Central memory CD8-positive, alpha-beta T cell (primary cell): Measurements from ENCODE around the gene EFNB1.

ENCODE experiments used
- ATAC-seq: fragments of 150-1000 bp; cut with Tn5 transposase; replicated peaks from 2 replicates; pipeline ENCODE4 v1.10.0; 2022; ENCODE audit warnings: mild to moderate bottlenecking, moderate FRiP score, moderate number of reproducible peaks; ENCODE audit not compliant: poor library complexity, severe bottlenecking; ENCODE audit errors: extremely low read depth
- DNase-seq, 2 donors: peaks; one replicate each; pipeline ENCODE4 v3.0.0; 2021; ENCODE audit warnings: low spot score in 2 of 2
- H3K27ac Mint-ChIP-seq: one replicate; pipeline ENCODE4 v1.8.0; 2022; ENCODE audit warnings: low read depth, mild to moderate bottlenecking, moderate library complexity, mixed read lengths
- H3K27me3 Mint-ChIP-seq: one replicate; pipeline ENCODE4 v1.8.0; 2022; ENCODE audit warnings: mixed read lengths
- H3K36me3 Mint-ChIP-seq: one replicate; pipeline ENCODE4 v1.8.0; 2022; ENCODE audit warnings: mild to moderate bottlenecking, moderate library complexity, mixed read lengths; ENCODE audit not compliant: insufficient read depth
- H3K4me1 Mint-ChIP-seq: one replicate; pipeline ENCODE4 v1.8.0; 2022; ENCODE audit warnings: mixed read lengths
- H3K4me3 Mint-ChIP-seq: one replicate; pipeline ENCODE4 v1.8.0; 2022; ENCODE audit warnings: mild to moderate bottlenecking, moderate library complexity, mixed read lengths
- H3K9me3 Mint-ChIP-seq: one replicate; pipeline ENCODE4 v1.8.0; 2022; ENCODE audit warnings: mixed read lengths

The EFNB1 gene

DNA sequence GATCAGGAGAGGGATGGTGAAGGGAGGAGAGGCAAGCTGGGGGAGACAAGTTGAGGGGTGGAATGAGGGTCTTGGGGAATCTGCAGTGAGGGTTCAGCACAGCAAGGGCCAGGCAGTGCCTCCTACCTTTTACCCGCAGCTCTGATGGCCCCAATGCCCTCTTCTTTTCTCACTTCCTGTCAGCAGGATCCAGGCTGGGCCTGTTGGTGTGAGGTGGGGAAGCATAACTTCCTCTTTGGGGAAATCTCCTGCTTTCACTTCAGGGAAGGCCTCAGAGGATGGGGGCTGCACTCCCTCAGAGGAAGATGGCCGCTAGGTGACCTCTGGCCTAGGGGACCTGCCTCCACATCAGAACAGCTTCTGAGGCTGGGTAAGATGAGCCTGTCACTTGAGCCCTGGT lies 36.5 kb downstream of the EFNB1 start:
- H3K27ac Mint-ChIP-seq: no peak overlapping the region
- H3K4me1 Mint-ChIP-seq: peaks cover 10% of the 10 kb centered on the region
- H3K9me3 Mint-ChIP-seq: no peaks in the 10 kb centered on the region
- peaks cover 2% of the 10 kb centered on the region for H3K36me3 Mint-ChIP-seq
- ATAC-seq (no peak), DNase-seq (no peak)
- H3K27me3 Mint-ChIP-seq: no peaks in the 10 kb centered on the region
- H3K4me3 Mint-ChIP-seq: no peak overlapping the region

DNA sequence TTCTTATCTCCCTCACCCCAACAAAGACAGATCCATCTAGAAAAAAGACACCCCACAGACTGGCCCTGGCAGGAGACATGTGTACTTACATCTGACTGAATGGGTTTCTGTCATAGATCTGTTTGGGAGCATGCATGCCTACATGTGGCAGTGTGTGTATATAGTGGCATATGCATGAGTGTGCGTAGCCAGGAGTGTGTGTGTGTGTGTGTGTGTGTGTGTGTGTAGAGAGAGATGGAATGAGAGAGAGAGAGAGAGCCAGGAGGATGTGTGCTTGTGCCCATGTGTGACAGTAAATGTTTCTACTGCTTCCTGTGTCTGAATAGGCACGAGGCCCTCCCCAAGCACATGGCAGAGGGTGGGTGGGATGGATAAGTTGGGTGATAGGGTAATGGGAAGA lies 37.1 kb downstream of the EFNB1 start:
- no peak overlapping the region for H3K27ac Mint-ChIP-seq
- no peaks in the 10 kb centered on the region for H3K9me3 Mint-ChIP-seq
- no peaks in the 10 kb centered on the region for H3K27me3 Mint-ChIP-seq
- no peak for DNase-seq
- peaks cover 2% of the 10 kb centered on the region for H3K36me3 Mint-ChIP-seq
- peaks cover 16% of the 10 kb centered on the region for H3K4me1 Mint-ChIP-seq
- H3K4me3 Mint-ChIP-seq: no peak overlapping the region
- no peak for ATAC-seq

DNA sequence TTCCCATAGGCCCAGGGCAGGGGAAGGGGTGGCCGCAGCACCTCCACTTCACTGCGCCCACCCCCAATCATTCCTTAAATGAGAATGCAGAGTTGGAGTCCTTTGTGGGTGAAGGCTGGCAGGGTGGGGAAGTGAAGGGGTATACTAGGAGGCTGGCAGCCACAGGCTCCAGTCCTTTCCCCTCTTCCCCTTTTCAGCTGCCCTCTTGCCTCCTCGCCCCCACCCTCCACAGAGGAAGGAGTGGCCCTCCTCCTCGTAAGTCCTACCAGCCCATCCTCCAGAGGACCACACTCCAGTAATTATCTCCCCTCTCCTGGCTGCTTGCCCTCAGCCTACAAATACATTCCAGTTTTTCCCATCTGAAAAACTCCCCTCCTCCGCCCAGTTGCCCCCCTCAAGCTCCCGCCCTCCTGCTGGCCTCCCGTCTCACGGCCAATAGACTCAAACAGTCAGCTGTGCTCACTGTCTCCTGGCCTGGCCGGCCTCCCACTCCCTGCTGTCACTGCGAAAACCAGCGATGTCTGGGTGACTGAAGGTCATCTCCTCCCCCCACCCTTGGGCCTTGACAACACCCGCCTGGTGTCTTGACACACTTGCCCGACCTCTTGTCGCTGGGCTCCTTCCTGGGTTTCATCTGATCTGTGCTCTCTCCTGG lies 38.8 kb downstream of the EFNB1 start:
- no peak for ATAC-seq
- no peak overlapping the region for H3K27ac Mint-ChIP-seq
- no peak for DNase-seq
- H3K36me3 Mint-ChIP-seq: peaks cover 2% of the 10 kb centered on the region
- H3K27me3 Mint-ChIP-seq: no peaks in the 10 kb centered on the region
- H3K4me1 Mint-ChIP-seq: peaks cover 16% of the 10 kb centered on the region
- no peaks in the 10 kb centered on the region for H3K9me3 Mint-ChIP-seq
- H3K4me3 Mint-ChIP-seq: no peak overlapping the region

DNA sequence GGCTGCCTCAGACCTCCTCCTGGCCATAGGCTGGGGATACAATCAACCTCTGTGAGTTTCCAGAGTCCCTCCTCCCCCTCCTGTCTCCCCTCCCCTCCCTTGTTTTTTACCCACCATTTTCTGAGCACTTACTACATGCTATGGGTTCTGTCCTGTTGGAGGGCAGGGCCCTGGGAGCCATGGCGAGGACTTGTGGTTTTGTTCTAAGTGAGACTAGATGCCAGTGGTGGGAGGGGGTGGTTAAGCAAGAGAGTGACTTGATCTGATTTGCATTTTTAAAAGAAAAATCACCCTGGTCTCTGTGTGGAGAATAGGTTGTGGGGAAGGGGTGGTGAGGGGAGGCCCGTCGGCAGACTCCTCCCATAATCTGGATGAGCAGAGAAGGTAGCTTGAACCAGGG lies 39.5 kb downstream of the EFNB1 start:
- Mint-ChIP-seq H3K9me3 (no peaks in the 10 kb centered on the region), H3K4me3 (no peak overlapping the region), H3K27me3 (no peaks in the 10 kb centered on the region), H3K4me1 (peaks cover 16% of the 10 kb centered on the region), H3K27ac (no peak overlapping the region), H3K36me3 (peaks cover 2% of the 10 kb centered on the region)
- DNase-seq (no peak), ATAC-seq (no peak)

DNA sequence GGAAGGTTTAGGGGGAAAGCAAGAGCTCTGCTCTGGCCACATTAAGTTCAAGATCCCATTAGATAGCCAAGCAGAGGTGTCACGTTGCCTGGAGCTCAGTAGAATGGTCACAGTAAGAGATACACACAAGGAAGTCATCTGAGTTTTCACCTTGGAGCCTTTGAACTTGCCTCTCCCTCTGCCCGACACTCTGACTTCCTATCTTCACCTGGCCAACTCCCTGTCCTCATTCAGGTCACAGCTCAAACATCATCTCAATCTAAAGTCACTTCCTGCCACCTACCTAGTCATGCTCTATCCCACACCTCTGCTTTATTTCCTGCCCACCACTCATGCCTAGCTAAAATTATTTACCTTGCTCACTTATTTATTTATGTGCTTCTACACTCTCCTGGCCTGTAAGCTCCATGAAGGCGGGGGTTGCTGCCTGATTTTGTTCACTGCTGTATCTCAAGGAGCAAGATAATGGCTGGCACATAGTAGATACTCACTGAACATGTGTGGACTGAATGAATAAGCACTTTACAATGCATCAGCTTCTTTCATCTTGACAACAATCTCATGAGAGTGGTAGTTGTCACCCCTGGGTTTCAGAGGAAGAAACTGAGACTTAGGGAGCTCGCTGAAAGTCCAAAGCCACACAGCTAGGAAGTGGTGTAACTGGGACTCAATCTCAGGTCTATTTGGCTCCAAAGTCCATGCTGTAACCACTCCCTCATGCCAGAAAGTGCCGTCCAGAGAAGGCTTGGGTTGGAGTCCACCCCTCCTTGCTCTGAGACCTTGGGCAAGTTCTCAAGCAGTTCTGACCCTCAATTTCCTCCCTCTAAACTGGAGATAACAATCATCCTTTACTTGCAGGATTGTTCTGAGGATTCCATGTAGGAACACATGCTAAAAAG lies 40.3 kb downstream of the EFNB1 start:
- no peak overlapping the region for H3K27ac Mint-ChIP-seq
- no peak for DNase-seq
- H3K36me3 Mint-ChIP-seq: peaks cover 2% of the 10 kb centered on the region
- H3K9me3 Mint-ChIP-seq: no peaks in the 10 kb centered on the region
- peaks cover 16% of the 10 kb centered on the region for H3K4me1 Mint-ChIP-seq
- ATAC-seq: no peak
- H3K4me3 Mint-ChIP-seq: no peak overlapping the region
- H3K27me3 Mint-ChIP-seq: no peaks in the 10 kb centered on the region

DNA sequence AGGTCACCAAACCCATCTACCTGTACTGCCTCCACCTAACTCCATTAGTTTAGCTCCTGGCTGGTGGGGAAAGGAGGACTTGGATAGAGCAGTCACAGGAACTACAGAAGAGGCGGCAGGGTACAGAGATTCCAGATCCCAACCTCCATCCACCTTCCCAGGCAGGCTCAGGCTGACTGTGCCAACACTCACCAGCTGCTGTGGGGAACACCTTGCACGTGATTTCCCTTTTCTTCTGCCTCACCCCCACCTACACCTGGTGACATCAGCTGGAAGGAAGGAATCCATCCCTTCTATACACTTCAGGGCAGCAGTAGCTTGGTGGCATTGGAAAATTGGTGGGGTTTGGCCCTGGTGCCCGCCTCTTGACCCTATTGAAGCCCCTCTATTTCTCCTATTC lies 41.5 kb downstream of the EFNB1 start:
- Mint-ChIP-seq H3K4me3 (no peak overlapping the region), H3K27ac (no peak overlapping the region), H3K27me3 (no peaks in the 10 kb centered on the region), H3K9me3 (no peaks in the 10 kb centered on the region), H3K36me3 (no peaks in the 10 kb centered on the region), H3K4me1 (peaks cover 16% of the 10 kb centered on the region)
- DNase-seq (no peak), ATAC-seq (no peak)

DNA sequence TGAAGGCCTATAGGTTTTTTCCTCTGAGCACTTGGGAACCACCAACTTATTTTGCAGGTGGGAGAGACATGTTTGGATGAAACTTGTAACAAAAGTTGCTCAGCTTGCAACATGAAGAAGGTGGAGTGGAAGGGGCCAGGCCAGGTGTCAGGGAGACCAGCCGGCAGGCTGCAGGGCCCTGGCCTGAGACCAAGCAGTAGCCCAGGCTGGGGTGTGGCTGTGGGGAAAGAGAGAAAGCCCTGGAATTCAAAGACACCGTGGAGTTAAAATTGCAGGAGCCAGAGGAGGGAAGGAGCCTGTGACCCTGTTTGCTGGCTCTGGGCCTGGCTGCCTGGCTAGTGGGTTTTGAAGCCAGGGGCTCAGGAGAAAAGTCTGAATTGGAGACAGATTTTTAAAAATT lies 43.4 kb downstream of the EFNB1 start:
- H3K4me3 Mint-ChIP-seq: no peak overlapping the region
- no peaks in the 10 kb centered on the region for H3K27me3 Mint-ChIP-seq
- H3K27ac Mint-ChIP-seq: no peak overlapping the region
- DNase-seq (no peak), ATAC-seq (no peak)
- no peaks in the 10 kb centered on the region for H3K36me3 Mint-ChIP-seq
- H3K4me1 Mint-ChIP-seq: peaks cover 16% of the 10 kb centered on the region
- no peaks in the 10 kb centered on the region for H3K9me3 Mint-ChIP-seq

- H3K4me3 Mint-ChIP-seq: no peak overlapping the region
- no peaks in the 10 kb centered on the region for H3K9me3 Mint-ChIP-seq
- H3K27me3 Mint-ChIP-seq: no peaks in the 10 kb centered on the region
- no peak for ATAC-seq
- H3K36me3 Mint-ChIP-seq: no peaks in the 10 kb centered on the region
- H3K4me1 Mint-ChIP-seq: peaks cover 9% of the 10 kb centered on the region
- H3K27ac Mint-ChIP-seq: no peak overlapping the region
- no peak for DNase-seq
These were observed 45.3 kb downstream of the EFNB1 start for GRCh38 chrX:68874076-68874475.

DNA sequence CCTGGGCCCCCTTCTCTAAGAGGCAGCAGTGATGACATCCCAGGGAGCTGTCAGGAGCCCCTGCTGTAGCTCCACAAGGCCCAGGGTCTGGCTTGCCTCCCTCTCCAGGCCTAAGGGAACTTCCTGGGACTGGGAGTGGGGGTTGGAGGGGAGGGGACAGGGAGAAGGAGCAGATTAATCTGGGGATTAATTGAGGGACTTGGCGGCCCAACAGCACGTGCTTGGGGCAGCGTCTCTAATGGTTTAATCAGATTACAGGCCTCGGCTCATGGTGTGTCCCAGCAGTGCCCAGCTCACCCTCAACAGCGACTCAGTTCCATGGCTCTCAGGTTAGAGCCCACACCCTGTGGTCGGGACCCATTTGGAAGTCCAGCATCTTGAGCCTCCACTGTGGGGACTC lies 47.9 kb downstream of the EFNB1 start:
- Mint-ChIP-seq H3K27ac (no peak overlapping the region), H3K9me3 (no peaks in the 10 kb centered on the region), H3K36me3 (no peaks in the 10 kb centered on the region), H3K4me1 (no peaks in the 10 kb centered on the region), H3K4me3 (no peak overlapping the region), H3K27me3 (no peaks in the 10 kb centered on the region)
- DNase-seq: no peak
- ATAC-seq: no peak

- Mint-ChIP-seq H3K4me1 (no peaks in the 10 kb centered on the region), H3K27ac (no peak overlapping the region), H3K36me3 (no peaks in the 10 kb centered on the region), H3K9me3 (no peaks in the 10 kb centered on the region), H3K4me3 (no peak overlapping the region), H3K27me3 (no peaks in the 10 kb centered on the region)
- no peak for ATAC-seq
- no peak for DNase-seq
These were observed 48.8 kb downstream of the EFNB1 start for GRCh38 chrX:68877606-68878005.

GRCh38 chrX:68878977-68879645 lies 50.3 kb downstream of the EFNB1 start:
- no peaks in the 10 kb centered on the region for H3K9me3 Mint-ChIP-seq
- H3K36me3 Mint-ChIP-seq: no peaks in the 10 kb centered on the region
- H3K4me1 Mint-ChIP-seq: no peaks in the 10 kb centered on the region
- DNase-seq (no peak), ATAC-seq (no peak)
- no peak overlapping the region for H3K4me3 Mint-ChIP-seq
- H3K27me3 Mint-ChIP-seq: no peaks in the 10 kb centered on the region
- no peak overlapping the region for H3K27ac Mint-ChIP-seq

GRCh38 chrX:68880846-68881552 lies 52.2 kb downstream of the EFNB1 start:
- H3K4me3 Mint-ChIP-seq: no peak overlapping the region
- ATAC-seq: no peak

More at GRCh38 chrX:68880846-68881552, 52.2 kb downstream of the EFNB1 start:
- H3K27me3 Mint-ChIP-seq: no peaks in the 10 kb centered on the region
- no peak for DNase-seq
- no peaks in the 10 kb centered on the region for H3K9me3 Mint-ChIP-seq
- no peaks in the 10 kb centered on the region for H3K36me3 Mint-ChIP-seq
- H3K4me1 Mint-ChIP-seq: no peaks in the 10 kb centered on the region
- H3K27ac Mint-ChIP-seq: no peak overlapping the region
